ENCODE results near the gene BNIPL.

GRCh38 chr1:151012684-151013471, 23.5 kb upstream of the BNIPL start:
- TF ChIP-seq CTCF (IDR thresholded peaks at IDR 0.05) (no peak), EP300 (IDR thresholded peaks at IDR 0.05) (no peak), POLR2A (IDR thresholded peaks at IDR 0.05) (no peak)

Data from ovary (tissue), 3 donors.